Nephron (organoid): ENCODE data around the gene CNIH4.
A peak's percentile ranks its signal among the peaks of the same experiment; 100 is the strongest.
"Not testable (repeated sequence)": the region's sequence is repeated elsewhere in the genome, so short reads cannot be mapped to it uniquely, and the experiment has no call there.

Experiments
- H3K27ac Mint-ChIP-seq, 3 experiments: 2 replicates each; pipeline ENCODE4 v1.8.0; 2020; ENCODE audit warnings: mixed read lengths in 3 of 3, mild to moderate bottlenecking in 2 of 3, moderate library complexity in 1 of 3
- H3K27me3 Mint-ChIP-seq: 2 replicates; pipeline ENCODE4 v1.8.0; 2021; ENCODE audit warnings: low read depth, mild to moderate bottlenecking, moderate library complexity, mixed read lengths
- H3K36me3 Mint-ChIP-seq: 2 replicates; pipeline ENCODE4 v1.8.0; 2020; ENCODE audit warnings: low read depth, mixed read lengths
- H3K4me1 Mint-ChIP-seq: 2 replicates; pipeline ENCODE4 v1.8.0; 2020; ENCODE audit warnings: mixed read lengths
- H3K4me3 Mint-ChIP-seq, 3 experiments: 2 replicates each; pipeline ENCODE4 v1.8.0; 2020; ENCODE audit warnings: mild to moderate bottlenecking in 3 of 3, mixed read lengths in 3 of 3, moderate library complexity in 2 of 3
- H3K9me3 Mint-ChIP-seq: 2 replicates; pipeline ENCODE4 v1.8.0; 2020; ENCODE audit warnings: mixed read lengths
- CTCF ChIP-seq, 3 experiments: fragments of 200-600 bp; sonication (generic); IDR thresholded peaks; one replicate each; pipeline ENCODE4 v1.5.0; 2021; ENCODE audit warnings: antibody characterized with exemption in 3 of 3; ENCODE audit not compliant: unreplicated experiment in 3 of 3

The CNIH4 gene

GRCh38 chr1:224356685-224357625 lies at the start of gene CNIH4:
Gene CNIH4 (plus strand): TSS chr1:224356879. CDS start chr1:224356925, 46 bp downstream.
- Mint-ChIP-seq H3K27me3 (no peaks in the 10 kb centered on the region), H3K4me3 (peak within 1 kb of the TSS; percentile 90 to 99 (median 96)), H3K36me3 (peaks cover 11% of the 10 kb centered on the region), H3K9me3 (no peaks in the 10 kb centered on the region), H3K4me1 (peaks cover 19% of the 10 kb centered on the region), H3K27ac (peak within 1 kb of the TSS; percentile 74 to 98 (median 95))
- TF ChIP-seq CTCF (IDR thresholded peaks at IDR 0.05; ENCODE audit: unreplicated experiment in 3 of 3) = no peak

- Mint-ChIP-seq H3K27ac (no peak overlapping the region), H3K4me3 (no peak overlapping the region), H3K9me3 (no peaks in the 10 kb centered on the region), H3K36me3 (peaks cover 58% of the 10 kb centered on the region), H3K4me1 (no peaks in the 10 kb centered on the region), H3K27me3 (no peaks in the 10 kb centered on the region)
- TF ChIP-seq CTCF (IDR thresholded peaks at IDR 0.05; ENCODE audit: unreplicated experiment in 3 of 3) = no peak
Measured at GRCh38 chr1:224308064-224308463, 48.6 kb upstream of the CNIH4 start.

- not testable (repeated sequence) for H3K4me1 Mint-ChIP-seq, H3K27me3 Mint-ChIP-seq, H3K9me3 Mint-ChIP-seq, H3K27ac Mint-ChIP-seq, H3K4me3 Mint-ChIP-seq
- H3K36me3 Mint-ChIP-seq = peaks cover 60% of the 10 kb centered on the region
Measured at GRCh38 chr1:224311503-224311902, 45.2 kb upstream of the CNIH4 start.

- H3K36me3 Mint-ChIP-seq = peaks cover 58% of the 10 kb centered on the region
- no peaks in the 10 kb centered on the region for H3K27me3 Mint-ChIP-seq
- no peaks in the 10 kb centered on the region for H3K9me3 Mint-ChIP-seq
- TF ChIP-seq CTCF (IDR thresholded peaks at IDR 0.05; ENCODE audit: unreplicated experiment in 3 of 3) = no peak
- H3K4me3 Mint-ChIP-seq = no peak overlapping the region
- no peaks in the 10 kb centered on the region for H3K4me1 Mint-ChIP-seq
- no peak overlapping the region for H3K27ac Mint-ChIP-seq
Measured at GRCh38 chr1:224312025-224312424, 44.7 kb upstream of the CNIH4 start.

GRCh38 chr1:224317383-224318045 lies 39.2 kb upstream of the CNIH4 start:
- Mint-ChIP-seq H3K4me1 (no peaks in the 10 kb centered on the region), H3K27me3 (no peaks in the 10 kb centered on the region), H3K4me3 (no peak overlapping the region), H3K9me3 (no peaks in the 10 kb centered on the region), H3K36me3 (peaks cover 40% of the 10 kb centered on the region), H3K27ac (no peak overlapping the region)
- TF ChIP-seq CTCF (IDR thresholded peaks at IDR 0.05; ENCODE audit: unreplicated experiment in 3 of 3) = no peak

GRCh38 chr1:224321706-224322105 lies 35.0 kb upstream of the CNIH4 start:
- Mint-ChIP-seq H3K4me3 (no peak overlapping the region), H3K4me1 (no peaks in the 10 kb centered on the region), H3K27ac (no peak overlapping the region), H3K9me3 (no peaks in the 10 kb centered on the region), H3K36me3 (peaks cover 11% of the 10 kb centered on the region), H3K27me3 (no peaks in the 10 kb centered on the region)
- TF ChIP-seq CTCF (IDR thresholded peaks at IDR 0.05; ENCODE audit: unreplicated experiment in 3 of 3) = no peak
